Skin of body (tissue), 2 donors: ENCODE data around the gene SLC22A1. TPM values are rescaled to one million over a fixed set of nuclear protein-coding genes. Genes with fewer than 3 reads are reported as not detected.
"Not testable (repeated sequence)": the region's sequence is repeated elsewhere in the genome, so short reads cannot be mapped to it uniquely, and the experiment has no call there.

Experiments
- DNase-seq: peaks from one replicate; lab custom pipeline; 2025; lab: John Stamatoyannopoulos, UW
- total RNA-seq: library from RNA; depleted of rRNA; stranded (reverse); fragments of >200 nt; gene quantifications from one replicate; pipeline ENCODE4 v1.2.3, GENCODE V29; 2014

Gene SLC22A1
- total RNA-seq, 1 donor from 2014 or later = 0.59 TPM

DNA sequence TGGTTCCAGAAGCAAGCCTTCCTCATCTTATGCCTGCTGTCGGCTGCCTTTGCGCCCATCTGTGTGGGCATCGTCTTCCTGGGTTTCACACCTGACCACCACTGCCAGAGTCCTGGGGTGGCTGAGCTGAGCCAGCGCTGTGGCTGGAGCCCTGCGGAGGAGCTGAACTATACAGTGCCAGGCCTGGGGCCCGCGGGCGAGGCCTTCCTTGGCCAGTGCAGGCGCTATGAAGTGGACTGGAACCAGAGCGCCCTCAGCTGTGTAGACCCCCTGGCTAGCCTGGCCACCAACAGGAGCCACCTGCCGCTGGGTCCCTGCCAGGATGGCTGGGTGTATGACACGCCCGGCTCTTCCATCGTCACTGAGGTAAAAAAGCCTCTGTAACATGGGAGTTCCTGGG lies 366 bp downstream of the SLC22A1 start:
- DNase-seq = no peak

DNA sequence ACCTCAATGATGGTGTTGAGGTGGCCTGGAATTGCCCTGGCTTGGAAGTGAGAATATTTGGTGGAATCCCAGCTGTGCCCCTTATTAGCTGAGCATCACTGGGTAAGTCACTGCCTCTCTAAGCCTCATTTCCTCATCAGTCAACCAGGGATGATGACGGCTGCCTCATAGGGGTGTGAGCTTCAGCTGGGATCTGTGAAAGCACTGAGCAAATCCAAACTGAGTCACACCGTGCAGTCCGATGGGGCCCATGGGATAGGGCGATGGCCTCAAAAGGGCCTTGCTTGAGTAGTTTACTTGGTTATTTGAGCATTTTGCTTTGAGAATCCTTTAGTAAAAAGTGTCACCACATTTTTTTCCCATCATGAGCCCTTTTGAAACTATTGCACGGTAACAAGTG lies 1.1 kb downstream of the SLC22A1 start:
- DNase-seq = no peak

DNA sequence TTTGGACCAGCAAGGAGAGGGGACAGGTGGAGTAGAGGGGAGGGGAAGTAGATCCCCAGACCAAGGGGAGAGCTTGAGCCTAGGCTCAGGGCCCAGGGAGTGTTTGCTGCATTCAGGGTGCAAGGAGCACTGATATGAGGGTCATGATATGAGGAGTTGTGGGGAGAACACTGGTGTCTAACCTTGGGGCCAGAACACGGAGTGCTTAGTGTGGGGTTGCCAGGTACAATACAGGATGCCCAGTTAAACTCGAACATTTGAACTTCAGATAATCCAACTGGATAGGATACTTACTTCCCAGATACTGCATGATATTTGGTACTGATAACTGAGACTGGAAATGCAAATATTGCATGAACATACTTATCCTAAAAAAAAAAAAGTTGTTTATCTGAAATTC lies 2.4 kb downstream of the SLC22A1 start:
- no peak for DNase-seq

DNA sequence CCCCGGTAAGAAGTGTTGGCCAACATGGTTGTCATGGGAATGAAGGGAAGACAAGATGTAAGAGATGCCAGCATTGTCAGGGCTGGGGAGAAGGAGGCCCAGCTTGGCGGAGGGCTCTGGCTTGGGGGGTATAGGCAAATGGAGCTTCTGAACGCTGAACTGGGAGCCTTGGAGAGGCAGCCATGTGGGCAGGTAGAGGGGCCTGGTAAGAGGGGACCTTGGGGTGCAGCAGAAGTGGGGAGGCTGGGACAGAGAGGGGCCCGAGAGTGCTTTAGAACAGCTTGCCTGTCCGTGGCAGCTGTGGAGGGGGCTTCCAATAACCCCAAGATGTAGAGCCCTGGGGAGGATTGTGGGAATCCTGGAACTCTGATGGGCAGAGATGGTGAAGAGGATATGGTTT lies 3.0 kb downstream of the SLC22A1 start:
- DNase-seq = no peak

DNA sequence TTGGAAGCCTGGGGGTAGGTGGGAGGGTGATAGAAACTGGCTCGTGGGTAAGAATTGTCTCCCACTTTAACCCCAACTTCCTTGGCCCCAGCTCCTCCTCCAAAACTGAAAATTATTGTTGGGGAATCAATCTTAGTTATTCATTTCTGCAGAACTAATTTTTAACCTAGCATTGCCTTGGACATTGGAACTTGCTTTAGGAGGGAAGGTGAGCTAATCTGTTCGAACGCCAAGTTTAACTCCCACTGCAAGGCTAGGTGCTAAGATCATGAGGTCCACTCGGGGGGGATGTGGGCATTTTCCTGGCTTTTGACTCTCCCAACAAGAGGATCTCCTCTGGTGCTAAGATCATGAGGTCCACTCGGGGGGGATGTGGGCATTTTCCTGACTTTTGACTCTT lies 3.5 kb downstream of the SLC22A1 start:
- not testable (repeated sequence) for DNase-seq

DNA sequence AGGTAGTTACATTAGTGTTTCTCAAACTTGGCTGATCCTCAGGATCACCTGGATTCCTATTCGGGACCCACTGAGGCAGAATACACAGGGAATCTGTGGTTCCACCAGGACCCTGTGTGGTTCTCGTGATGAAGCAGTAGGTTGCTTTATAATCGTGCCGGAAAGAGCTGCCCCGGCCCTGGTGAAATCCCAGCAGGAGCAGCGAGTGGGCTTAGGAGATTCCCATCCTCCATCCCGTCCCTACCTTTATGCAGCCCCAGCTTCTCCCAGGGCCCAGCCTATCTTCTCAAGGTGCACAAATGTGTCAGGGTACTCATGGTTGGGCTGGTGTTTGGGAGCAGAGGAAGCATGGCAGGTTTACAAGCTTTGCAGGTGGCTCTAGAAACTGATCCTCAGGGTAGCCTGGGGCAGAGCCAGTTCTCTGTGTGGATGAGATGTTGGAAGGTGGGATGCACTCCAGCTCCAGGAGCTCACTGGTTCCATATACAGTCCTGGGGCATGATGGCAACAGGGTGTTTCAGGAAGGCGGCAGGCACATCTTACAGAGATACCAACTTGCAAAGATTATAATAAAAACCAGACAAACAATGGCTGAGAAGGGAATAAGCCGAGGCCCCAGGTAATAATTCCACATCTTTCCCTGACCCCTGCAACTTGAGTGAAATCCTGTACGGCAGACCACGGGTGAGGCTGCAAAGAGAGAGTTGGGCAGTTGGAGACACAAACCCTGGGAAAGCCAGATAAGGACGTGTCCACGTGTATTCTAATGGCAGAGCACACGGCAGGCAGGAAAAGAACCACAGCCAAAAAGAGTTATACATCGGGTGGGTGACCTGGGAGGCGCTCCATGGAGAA lies 5.9 kb downstream of the SLC22A1 start:
- DNase-seq = no peak

DNA sequence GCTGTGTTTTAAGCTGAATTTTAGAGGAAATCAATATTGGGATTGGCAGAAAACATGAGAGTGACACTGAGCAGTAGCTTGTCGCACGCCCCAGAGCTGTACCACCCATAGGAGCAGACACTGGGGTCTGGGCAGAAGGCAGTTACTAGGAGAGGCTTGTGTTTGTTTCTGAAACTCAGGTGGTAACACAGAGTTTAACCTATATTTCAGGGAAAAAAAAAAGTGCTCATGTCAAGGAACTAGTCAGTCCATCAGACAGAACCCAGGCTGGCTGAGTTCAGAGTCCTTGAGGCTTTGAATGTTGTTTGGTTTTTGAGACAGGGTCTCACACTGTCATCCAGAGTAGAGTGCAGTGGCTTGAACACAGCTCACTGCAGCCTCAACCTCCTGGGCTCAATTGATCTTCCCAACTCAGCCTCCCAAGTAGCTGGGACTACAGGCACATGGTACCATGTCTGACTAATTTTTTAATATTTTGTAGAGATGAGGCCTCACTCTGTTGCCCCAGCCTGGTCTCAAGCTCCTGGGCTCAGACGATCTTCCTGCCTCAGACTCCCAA lies 6.6 kb downstream of the SLC22A1 start:
- no peak for DNase-seq

DNA sequence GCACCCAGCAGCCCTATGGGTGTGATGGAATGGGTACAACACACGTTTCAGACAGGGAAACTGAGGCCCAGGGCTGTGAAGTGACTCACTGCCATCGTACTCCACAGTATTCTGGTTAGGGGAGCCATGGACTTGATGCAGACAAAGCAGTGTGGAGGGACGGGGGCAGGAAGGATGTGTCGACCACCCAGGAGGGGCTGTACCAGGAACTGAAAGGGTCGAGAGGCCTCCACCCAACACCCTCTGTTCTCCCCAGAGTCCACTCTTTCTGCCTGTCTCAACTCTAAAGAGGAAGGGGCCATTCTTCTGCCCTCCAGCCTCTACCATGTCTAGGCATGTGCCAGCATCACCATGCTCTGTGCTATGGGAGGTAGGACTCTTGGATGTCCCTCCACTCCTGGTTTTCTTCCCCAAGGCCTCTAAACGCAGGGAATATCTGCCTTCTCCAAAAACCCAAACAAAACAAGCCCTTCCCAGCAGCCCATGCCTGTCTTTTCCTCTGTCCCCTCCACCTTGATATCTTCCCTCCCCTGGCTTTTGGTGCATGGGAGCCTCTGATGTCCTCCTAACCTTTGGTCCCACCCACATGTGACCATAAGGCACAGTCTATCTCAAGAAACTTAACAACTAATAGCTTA lies 7.4 kb downstream of the SLC22A1 start:
- no peak for DNase-seq

DNA sequence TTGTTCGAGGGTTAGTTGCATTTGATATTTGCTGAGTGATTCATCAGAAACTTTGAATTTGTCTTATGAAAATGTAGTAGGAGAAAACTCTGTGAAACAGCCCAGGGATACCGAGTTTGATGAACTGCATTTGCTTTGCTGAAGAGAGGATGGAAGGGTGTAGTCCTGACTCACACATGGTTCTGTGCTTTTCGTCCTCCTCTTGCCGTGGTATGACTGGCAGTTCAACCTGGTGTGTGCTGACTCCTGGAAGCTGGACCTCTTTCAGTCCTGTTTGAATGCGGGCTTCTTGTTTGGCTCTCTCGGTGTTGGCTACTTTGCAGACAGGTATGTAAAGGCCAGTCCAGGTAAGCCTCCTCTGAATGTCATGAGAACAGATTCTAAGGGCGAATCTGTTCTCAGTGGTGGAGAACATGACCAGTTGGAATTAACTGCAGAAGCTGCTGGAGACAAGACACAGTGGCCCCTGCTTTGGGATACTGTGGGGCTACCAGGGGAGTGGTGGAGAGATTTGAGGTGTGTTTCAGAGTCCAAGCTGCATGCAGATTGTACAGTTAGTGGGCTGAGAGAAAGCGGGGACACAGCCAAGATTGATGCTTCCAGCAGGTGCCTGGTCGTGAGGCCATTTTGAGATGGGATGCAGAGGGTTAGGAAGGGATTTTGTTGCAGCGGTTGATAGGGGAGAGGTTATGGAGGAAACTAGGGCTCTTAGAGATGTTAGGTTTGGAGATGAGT lies 8.4 kb downstream of the SLC22A1 start:
- no peak for DNase-seq

DNA sequence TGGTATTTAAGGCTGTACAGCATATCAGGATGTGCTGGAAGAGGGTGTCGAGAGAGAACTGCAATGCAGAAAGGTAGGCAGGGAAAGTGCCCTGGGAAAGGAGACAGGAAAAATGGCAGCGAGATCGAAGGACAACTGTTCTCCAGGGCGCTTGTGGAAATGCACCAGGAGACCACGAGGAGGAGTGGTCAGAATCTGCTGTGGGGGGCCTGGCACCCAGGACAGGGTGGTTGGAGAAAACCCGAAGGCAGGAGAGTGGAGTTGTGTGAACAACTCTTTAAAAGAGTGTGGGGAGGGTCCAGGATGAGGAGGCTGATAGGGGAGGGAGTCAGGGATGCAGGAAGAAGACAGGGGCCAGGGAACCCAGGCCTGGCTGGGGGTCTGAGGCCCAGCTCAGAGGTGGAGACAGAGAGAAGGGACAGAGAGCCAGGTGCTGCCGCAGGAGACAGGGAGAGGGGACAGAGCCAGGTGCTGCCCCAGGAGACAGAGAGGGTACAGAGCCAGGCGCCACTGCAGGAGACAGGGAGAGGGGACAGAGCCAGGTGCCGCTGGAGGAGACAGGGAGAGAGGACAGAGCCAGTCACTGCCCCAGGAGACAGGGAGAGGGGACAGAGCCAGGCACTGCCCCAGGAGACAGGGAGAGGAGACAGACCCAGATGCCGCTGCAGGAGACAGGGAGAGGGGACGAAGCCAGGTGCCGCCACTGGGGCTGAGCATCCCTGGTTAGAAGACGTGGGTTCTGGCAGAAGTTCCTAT lies 9.3 kb downstream of the SLC22A1 start:
- DNase-seq = no peak

DNA sequence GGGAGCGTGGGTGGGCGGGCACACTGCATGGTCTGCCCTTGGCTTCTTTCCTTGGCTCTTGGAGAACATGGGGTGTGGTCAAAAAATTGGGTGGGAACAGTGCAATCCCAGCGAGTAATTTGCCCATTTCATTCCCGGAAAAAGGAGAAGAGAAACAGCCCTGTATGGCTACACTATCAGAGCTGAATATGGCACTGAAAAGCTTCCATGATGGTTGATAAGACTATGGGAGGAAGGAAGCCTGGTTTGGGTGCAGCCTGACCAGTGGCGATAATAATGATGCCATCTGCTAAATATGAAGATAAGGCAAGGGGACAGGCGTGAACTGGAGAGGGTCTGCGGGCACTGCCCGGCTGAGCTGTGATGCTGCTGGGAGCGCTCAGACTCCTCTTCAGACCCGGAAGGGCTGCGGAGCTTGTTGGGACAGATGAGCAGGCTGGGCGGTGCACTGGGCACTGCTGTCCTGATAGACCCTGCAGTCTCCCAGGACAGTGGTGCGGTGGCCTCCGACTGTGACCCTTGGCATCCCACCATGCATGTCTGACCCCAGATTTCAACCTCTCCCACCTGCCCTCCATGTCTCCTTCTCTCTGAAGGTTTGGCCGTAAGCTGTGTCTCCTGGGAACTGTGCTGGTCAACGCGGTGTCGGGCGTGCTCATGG lies 10.2 kb downstream of the SLC22A1 start:
- DNase-seq = no peak

DNA sequence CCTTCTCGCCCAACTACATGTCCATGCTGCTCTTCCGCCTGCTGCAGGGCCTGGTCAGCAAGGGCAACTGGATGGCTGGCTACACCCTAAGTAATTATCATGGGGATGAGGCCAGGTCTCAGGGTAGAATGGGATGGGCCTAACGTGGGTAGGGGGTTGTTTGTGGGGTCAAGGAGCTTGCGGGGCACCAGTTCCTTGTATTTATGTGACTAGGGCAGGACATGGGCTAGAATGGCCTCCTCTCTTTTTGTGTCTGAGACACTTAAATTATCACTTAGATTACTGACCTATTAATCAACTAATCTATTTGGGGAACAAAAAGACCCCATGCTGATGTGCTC lies 10.7 kb downstream of the SLC22A1 start:
- no peak for DNase-seq

DNA sequence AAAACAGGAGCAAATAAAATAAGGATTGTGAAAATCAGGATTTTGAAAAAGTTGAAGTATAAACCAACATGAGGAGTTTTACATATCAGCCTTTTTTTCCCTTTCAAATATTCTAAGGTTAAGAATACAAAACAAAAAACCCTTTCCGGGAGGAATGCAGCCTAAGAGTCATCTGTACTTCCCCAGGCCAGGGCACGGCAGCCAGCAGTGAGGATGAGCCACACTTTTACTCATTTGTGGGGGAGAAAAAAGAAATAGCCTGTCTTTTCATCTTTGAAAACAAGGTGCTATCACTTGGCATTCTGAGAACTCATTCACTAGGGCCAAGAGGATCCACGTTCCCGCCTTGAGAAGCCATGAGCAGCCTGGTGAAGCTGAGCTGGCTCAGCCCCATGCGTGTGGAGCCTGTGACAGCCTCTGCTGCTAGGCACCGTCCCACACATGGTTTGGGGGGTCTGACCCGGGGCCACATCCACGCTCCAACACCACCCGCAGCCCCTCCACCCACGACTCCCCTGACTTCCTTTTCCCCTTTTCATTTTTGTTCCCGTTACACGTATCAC lies 11.2 kb downstream of the SLC22A1 start:
- no peak for DNase-seq

DNA sequence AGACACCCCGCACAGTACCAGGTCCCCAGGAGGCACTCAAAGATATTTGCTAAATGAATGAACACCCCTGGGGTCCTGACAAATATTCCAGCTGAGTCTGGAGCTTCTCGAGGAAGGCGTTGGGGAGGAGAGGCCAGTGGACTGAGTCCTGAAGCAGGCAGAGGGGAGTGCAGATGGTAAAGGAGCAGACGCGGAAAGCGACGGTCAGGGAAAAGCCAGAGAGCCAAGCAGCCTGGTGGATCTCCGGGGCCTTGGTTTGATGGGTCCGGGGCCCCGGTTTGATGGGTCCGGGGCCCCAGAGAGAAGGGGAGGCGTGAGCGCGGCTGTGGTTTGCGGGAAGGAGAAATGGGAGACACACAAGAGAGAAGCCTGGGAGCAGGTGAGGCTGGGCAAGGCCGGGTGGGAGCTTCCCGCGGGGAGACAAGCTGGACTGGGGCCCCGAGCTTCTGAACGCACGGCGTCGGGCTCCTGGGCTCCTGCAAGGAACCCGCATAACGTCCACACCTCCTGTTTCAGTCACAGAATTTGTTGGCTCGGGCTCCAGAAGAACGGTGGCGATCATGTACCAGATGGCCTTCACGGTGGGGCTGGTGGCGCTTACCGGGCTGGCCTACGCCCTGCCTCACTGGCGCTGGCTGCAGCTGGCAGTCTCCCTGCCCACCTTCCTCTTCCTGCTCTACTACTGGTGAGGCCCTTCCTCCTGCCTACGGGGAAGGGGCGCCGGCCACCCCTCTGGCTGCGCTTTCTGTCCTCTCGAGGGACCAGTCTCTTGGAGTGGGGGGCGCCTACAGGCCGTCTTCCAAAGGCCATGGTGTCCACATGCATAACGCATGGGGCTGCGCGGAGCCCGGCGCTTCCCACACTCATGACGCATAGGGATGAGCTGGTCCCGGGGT lies 12.1 kb downstream of the SLC22A1 start:
- no peak for DNase-seq

DNA sequence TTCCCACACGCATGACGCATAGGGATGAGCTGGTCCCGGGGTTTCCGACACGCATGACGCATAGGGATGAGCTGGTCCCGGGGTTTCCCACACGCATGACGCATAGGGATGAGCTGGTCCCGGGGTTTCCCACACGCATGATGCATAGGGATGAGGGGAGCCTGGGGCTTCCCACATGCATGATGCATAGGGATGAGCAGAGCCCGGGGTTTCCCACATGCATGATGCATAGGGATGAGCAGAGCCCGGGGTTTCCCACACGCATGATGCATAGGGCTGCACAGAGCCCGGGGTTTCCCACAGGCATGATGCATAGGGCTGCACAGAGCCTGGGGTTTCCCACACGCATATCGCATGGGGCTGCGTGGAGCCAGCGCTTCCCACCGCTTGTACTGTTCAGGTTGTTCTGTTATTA lies 12.7 kb downstream of the SLC22A1 start:
- DNase-seq = not testable (repeated sequence)

DNA sequence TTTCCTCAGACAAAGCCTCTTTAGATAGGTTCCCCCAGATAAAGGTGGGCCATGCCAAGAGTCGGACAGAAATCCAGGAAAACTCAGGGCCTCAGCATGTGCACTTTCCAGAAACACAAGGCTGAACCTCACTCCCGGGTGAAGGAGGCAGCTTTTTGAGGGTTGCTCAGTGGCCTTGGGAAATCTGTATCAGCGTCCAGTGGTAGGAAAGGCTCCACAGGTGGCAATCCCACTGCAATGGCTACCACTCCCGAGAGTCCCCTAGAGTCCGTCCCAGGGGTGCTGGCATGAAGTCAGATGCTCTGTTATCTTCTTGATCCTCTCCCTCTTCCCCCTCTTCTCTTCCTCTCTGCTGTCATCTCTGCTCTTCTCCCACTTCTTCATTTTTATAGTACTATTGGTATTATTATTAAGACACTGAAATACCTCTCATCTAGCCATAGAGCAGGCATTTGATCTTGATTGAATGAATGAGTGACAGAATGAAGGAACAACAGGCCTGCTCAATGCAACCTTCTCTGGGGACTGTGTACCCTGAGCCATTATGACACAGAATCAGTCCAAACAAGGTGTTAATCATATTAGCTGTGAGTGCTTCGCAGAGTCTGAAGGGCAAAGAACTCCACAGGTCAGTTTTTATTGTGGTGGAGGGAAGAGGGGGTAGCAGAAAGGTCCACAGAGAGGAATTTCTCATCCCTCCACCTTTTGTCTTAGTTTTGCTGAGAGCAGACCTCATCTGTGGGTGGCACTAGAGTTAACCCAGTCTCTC lies 13.3 kb downstream of the SLC22A1 start:
- no peak for DNase-seq

DNA sequence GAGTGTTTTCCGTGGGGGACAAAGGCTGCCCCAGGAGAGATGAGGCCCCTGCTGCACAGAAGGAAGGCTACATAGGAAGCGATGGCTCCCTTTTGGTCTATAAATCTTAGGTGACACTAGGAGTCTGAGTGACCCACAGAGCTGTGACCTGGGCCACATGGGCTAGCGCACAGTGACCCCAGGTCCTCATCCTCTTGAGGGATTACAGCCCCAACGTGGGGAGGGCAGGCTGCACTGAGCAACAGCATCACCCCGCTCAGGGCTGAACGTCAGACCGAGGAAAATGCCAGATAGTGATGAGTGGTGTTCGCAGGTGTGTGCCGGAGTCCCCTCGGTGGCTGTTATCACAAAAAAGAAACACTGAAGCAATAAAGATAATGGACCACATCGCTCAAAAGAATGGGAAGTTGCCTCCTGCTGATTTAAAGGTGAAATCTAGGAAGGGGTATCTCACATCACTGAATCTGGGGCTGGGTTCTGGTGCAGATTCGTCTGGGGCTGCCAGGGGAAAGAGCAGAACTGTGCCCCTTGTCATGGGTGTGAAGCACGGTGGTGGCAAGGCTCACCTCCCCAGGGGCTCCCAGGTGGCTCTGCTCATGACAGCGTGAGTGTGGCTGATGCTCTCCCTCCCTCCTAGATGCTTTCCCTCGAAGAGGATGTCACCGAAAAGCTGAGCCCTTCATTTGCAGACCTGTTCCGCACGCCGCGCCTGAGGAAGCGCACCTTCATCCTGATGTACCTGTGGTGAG lies 14.5 kb downstream of the SLC22A1 start:
- no peak for DNase-seq
